HepG2 (cell line): ENCODE data around the gene NSUN6. TPM values are rescaled to one million over a fixed set of nuclear protein-coding genes. Genes with fewer than 3 reads are reported as not detected.

Experiments
- GTF3A ChIP-seq: sonication (generic); formaldehyde crosslinking; conservative IDR thresholded peaks from 2 replicates; pipeline ENCODE4 v1.4.0; 2020; ENCODE audit warnings: mild to moderate bottlenecking, missing genetic modification reagents
- JUN ChIP-seq: sonication (generic); formaldehyde crosslinking; IDR thresholded peaks from 2 replicates; pipeline ENCODE4 v1.4.0; 2020; ENCODE audit warnings: mild to moderate bottlenecking, missing genetic modification reagents
- NCOA5 ChIP-seq: sonication (generic); formaldehyde crosslinking; IDR thresholded peaks from 2 replicates; pipeline ENCODE4 v1.4.0; 2020; ENCODE audit warnings: missing genetic modification reagents
- RBM39 ChIP-seq: fragments of 200-400 bp; formaldehyde crosslinking; IDR thresholded peaks from one replicate; pipeline ENCODE4 v1.6.1; 2018; ENCODE audit warnings: antibody characterized with exemption, mild to moderate bottlenecking, low read depth, low read length; ENCODE audit not compliant: poor library complexity, severe bottlenecking
- SMARCE1 ChIP-seq: fragments of 450-650 bp; IDR thresholded peaks from 2 replicates; pipeline ENCODE4 v1.6.1; 2017; ENCODE audit warnings: borderline replicate concordance
- SRF ChIP-seq: IDR thresholded peaks from 2 replicates; pipeline ENCODE4 v1.6.1; 2011; ENCODE audit warnings: mild to moderate bottlenecking, low read depth, low read length, moderate library complexity
- SRY ChIP-seq: sonication (generic); formaldehyde crosslinking; IDR thresholded peaks from 2 replicates; pipeline ENCODE4 v1.8.0; 2022; ENCODE audit warnings: mild to moderate bottlenecking, missing genetic modification reagents
- TGIF2 ChIP-seq: IDR thresholded peaks from 2 replicates; pipeline ENCODE4 v1.6.1; 2016; ENCODE audit warnings: control low read depth, missing compliant biosample characterization
- U2AF1 ChIP-seq: fragments of 200-400 bp; formaldehyde crosslinking; optimal IDR thresholded peaks from 2 replicates; pipeline ENCODE3; 2017; ENCODE audit warnings: mild to moderate bottlenecking, low read depth, low read length
- ZBTB42 ChIP-seq: sonication (generic); formaldehyde crosslinking; IDR thresholded peaks from 2 replicates; pipeline ENCODE4 v1.5.0; 2020; ENCODE audit warnings: mild to moderate bottlenecking, missing genetic modification reagents
- ZBTB7B ChIP-seq: sonication (generic); formaldehyde crosslinking; IDR thresholded peaks from 2 replicates; pipeline ENCODE4 v1.4.0; 2020; ENCODE audit warnings: missing genetic modification reagents
- ZNF180 ChIP-seq: sonication (generic); formaldehyde crosslinking; IDR thresholded peaks from 2 replicates; pipeline ENCODE4 v1.4.0; 2020; ENCODE audit warnings: low read depth, missing genetic modification reagents, borderline replicate concordance
- ZNF253 ChIP-seq: sonication (generic); formaldehyde crosslinking; IDR thresholded peaks from 2 replicates; pipeline ENCODE4 v1.8.0; 2022; ENCODE audit warnings: mild to moderate bottlenecking, missing genetic modification reagents, borderline replicate concordance
- ZNF605 ChIP-seq: sonication (generic); formaldehyde crosslinking; IDR thresholded peaks from 2 replicates; pipeline ENCODE4 v1.8.0; 2022; ENCODE audit warnings: mild to moderate bottlenecking, missing genetic modification reagents
- polyA plus RNA-seq, 8 experiments: library from polyadenylated mRNA; depleted of rRNA in 3 of 8; stranded (reverse) in 7 of 8; unstranded in 1 of 8; fragments of >200 nt; fragmentation: Illumina TruSeq in 4 of 8; extraction: Trizol in 4 of 8; gene quantifications; 2 replicates each; pipeline versions ENCODE4 v1.2.1 to v1.2.3, GENCODE V29; 2011 to 2016; ENCODE audit warnings: low read depth in 4 of 8, missing spikeins in 1 of 8, mixed read lengths in 1 of 8; ENCODE audit not compliant: insufficient read depth in 1 of 8
- total RNA-seq, 5 experiments: library from RNA; depleted of rRNA; stranded (reverse); fragments of >200 nt; fragmentation: Illumina TruSeq; extraction: Trizol; gene quantifications; 2 replicates each; pipeline ENCODE4 v1.2.3, GENCODE V29; 2016; ENCODE audit warnings: low read depth in 1 of 5
- TF ChIP-seq, protein P1 (sequence below): sonication (generic); formaldehyde crosslinking; IDR thresholded peaks from 2 replicates; pipeline ENCODE4 v1.4.0; 2020; ENCODE audit warnings: missing genetic modification reagents
- TF ChIP-seq, protein P2 (sequence below): sonication (generic); formaldehyde crosslinking; IDR thresholded peaks from 2 replicates; pipeline ENCODE4; 2020; ENCODE audit warnings: missing genetic modification reagents, mild to moderate bottlenecking, borderline replicate concordance
- TF ChIP-seq, protein P3 (sequence below): sonication (generic); formaldehyde crosslinking; IDR thresholded peaks from 2 replicates; pipeline ENCODE4 v1.5.0; 2020; ENCODE audit warnings: missing genetic modification reagents
- TF ChIP-seq, protein P4 (sequence below): sonication (generic); formaldehyde crosslinking; conservative IDR thresholded peaks from 2 replicates; pipeline ENCODE4 v1.8.0; 2022; ENCODE audit warnings: low read depth, missing genetic modification reagents
- TF ChIP-seq, protein P5 (sequence below): sonication (generic); formaldehyde crosslinking; IDR thresholded peaks from 2 replicates; pipeline ENCODE4 v1.8.0; 2022; ENCODE audit warnings: mild to moderate bottlenecking, missing genetic modification reagents, moderate library complexity
- TF ChIP-seq, protein P6 (sequence below): sonication (generic); formaldehyde crosslinking; IDR thresholded peaks from 2 replicates; pipeline ENCODE4 v1.5.1; 2020; ENCODE audit warnings: mild to moderate bottlenecking, missing genetic modification reagents, borderline replicate concordance

Gene NSUN6
- total and polyA plus RNA-seq, 2 of the 13 experiments (the other 11 are each of a cell fraction or from before 2014, with no cell fraction given): 17.2 to 19.3 TPM

DNA sequence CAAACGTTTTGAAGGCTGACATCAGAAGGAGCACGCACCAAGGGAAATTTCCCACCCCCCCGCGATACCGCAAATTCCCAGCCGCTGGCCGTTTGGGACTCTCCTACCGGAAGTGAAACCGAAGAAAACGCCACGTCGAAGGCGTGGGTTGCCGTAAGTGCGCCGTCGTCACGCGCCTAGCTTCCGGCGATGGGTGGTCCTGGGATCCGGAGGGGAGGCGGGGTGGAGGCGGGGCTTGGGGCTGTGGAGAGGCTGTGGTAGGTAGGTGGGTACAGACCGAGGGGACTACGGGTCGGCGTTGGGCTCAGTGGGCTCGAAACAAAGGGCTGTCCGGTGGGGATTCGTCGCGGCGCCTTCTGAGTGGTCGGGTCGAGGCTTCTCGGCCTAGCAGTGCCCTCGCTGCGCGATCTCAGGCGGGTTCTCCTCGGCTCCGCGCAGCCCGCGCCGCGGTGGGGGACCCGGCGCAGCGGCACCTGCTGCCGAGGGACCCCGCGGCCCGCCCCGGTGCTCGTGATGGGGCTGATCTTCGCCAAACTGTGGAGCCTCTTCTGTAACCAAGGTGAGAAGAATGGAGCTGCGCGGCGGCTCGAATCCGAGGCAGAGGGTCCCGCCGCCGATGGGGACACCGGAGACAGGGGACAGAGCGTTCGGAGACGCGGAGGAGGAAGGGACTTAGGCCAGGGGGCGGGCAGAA is 7.9 kb upstream of the NSUN6 start, which contains the start of gene ARL5B (continued):
- TF ChIP-seq, protein P1, sequence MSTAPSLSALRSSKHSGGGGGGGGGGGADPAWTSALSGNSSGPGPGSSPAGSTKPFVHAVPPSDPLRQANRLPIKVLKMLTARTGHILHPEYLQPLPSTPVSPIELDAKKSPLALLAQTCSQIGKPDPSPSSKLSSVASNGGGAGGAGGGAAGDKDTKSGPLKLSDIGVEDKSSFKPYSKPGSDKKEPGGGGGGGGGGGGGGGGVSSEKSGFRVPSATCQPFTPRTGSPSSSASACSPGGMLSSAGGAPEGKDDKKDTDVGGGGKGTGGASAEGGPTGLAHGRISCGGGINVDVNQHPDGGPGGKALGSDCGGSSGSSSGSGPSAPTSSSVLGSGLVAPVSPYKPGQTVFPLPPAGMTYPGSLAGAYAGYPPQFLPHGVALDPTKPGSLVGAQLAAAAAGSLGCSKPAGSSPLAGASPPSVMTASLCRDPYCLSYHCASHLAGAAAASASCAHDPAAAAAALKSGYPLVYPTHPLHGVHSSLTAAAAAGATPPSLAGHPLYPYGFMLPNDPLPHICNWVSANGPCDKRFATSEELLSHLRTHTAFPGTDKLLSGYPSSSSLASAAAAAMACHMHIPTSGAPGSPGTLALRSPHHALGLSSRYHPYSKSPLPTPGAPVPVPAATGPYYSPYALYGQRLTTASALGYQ: no peak
- TF ChIP-seq ZBTB7B (CRISPR knock-in tag) (peak; percentile 69), SRF (no peak), GTF3A (CRISPR knock-in tag) (no peak), TGIF2 (CRISPR knock-in tag) (0 out of 2 replicates have a peak, but pooled peaks have one; percentile 50), ZNF605 (CRISPR knock-in tag) (no peak), SRY (no peak), ZNF180 (no peak), RBM39 (peak; percentile 58), SMARCE1 (no peak), JUN (no peak), ZNF253 (CRISPR knock-in tag) (no peak), NCOA5 (CRISPR knock-in tag) (no peak), U2AF1 (no peak), ZBTB42 (CRISPR knock-in tag) (no peak)
- TF ChIP-seq, protein P2, sequence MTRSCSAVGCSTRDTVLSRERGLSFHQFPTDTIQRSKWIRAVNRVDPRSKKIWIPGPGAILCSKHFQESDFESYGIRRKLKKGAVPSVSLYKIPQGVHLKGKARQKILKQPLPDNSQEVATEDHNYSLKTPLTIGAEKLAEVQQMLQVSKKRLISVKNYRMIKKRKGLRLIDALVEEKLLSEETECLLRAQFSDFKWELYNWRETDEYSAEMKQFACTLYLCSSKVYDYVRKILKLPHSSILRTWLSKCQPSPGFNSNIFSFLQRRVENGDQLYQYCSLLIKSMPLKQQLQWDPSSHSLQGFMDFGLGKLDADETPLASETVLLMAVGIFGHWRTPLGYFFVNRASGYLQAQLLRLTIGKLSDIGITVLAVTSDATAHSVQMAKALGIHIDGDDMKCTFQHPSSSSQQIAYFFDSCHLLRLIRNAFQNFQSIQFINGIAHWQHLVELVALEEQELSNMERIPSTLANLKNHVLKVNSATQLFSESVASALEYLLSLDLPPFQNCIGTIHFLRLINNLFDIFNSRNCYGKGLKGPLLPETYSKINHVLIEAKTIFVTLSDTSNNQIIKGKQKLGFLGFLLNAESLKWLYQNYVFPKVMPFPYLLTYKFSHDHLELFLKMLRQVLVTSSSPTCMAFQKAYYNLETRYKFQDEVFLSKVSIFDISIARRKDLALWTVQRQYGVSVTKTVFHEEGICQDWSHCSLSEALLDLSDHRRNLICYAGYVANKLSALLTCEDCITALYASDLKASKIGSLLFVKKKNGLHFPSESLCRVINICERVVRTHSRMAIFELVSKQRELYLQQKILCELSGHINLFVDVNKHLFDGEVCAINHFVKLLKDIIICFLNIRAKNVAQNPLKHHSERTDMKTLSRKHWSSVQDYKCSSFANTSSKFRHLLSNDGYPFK: peak; percentile 64; the same call in 1 of the 2 replicates
- TF ChIP-seq, protein P3, sequence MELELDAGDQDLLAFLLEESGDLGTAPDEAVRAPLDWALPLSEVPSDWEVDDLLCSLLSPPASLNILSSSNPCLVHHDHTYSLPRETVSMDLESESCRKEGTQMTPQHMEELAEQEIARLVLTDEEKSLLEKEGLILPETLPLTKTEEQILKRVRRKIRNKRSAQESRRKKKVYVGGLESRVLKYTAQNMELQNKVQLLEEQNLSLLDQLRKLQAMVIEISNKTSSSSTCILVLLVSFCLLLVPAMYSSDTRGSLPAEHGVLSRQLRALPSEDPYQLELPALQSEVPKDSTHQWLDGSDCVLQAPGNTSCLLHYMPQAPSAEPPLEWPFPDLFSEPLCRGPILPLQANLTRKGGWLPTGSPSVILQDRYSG (CRISPR knock-in tag): no peak
- TF ChIP-seq, protein P4, sequence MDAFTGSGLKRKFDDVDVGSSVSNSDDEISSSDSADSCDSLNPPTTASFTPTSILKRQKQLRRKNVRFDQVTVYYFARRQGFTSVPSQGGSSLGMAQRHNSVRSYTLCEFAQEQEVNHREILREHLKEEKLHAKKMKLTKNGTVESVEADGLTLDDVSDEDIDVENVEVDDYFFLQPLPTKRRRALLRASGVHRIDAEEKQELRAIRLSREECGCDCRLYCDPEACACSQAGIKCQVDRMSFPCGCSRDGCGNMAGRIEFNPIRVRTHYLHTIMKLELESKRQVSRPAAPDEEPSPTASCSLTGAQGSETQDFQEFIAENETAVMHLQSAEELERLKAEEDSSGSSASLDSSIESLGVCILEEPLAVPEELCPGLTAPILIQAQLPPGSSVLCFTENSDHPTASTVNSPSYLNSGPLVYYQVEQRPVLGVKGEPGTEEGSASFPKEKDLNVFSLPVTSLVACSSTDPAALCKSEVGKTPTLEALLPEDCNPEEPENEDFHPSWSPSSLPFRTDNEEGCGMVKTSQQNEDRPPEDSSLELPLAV (CRISPR knock-in tag): no peak
- TF ChIP-seq, protein P5, sequence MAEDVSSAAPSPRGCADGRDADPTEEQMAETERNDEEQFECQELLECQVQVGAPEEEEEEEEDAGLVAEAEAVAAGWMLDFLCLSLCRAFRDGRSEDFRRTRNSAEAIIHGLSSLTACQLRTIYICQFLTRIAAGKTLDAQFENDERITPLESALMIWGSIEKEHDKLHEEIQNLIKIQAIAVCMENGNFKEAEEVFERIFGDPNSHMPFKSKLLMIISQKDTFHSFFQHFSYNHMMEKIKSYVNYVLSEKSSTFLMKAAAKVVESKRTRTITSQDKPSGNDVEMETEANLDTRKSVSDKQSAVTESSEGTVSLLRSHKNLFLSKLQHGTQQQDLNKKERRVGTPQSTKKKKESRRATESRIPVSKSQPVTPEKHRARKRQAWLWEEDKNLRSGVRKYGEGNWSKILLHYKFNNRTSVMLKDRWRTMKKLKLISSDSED (CRISPR knock-in tag): no peak
- TF ChIP-seq, protein P6, sequence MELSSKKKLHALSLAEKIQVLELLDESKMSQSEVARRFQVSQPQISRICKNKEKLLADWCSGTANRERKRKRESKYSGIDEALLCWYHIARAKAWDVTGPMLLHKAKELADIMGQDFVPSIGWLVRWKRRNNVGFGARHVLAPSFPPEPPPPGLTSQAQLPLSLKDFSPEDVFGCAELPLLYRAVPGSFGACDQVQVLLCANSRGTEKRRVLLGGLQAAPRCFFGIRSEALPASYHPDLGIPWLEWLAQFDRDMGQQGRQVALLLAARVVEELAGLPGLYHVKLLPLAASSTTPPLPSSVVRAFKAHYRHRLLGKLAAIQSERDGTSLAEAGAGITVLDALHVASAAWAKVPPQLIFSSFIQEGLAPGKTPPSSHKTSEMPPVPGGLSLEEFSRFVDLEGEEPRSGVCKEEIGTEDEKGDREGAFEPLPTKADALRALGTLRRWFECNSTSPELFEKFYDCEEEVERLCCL (CRISPR knock-in tag): no peak
